Choroid plexus epithelial cell (primary cell): ENCODE results near the gene CDKN2AIP.

Experiments
- DNase-seq: peaks from one replicate; pipeline ENCODE4 v3.0.0-alpha.2; 2010; ENCODE audit warnings: low read depth
- H3K4me3 ChIP-seq: 2 replicates; pipeline ENCODE4 v1.5.1; 2011; ENCODE audit warnings: low read depth, mild to moderate bottlenecking, control low read depth, low read length, moderate library complexity
- TF ChIP-seq, protein P1 (sequence below): conservative IDR thresholded peaks from 2 replicates; pipeline ENCODE4 v1.5.1; 2011; ENCODE audit warnings: low read depth, mild to moderate bottlenecking, control low read depth, inconsistent platforms, low read length, moderate library complexity

CDKN2AIP gene

DNA sequence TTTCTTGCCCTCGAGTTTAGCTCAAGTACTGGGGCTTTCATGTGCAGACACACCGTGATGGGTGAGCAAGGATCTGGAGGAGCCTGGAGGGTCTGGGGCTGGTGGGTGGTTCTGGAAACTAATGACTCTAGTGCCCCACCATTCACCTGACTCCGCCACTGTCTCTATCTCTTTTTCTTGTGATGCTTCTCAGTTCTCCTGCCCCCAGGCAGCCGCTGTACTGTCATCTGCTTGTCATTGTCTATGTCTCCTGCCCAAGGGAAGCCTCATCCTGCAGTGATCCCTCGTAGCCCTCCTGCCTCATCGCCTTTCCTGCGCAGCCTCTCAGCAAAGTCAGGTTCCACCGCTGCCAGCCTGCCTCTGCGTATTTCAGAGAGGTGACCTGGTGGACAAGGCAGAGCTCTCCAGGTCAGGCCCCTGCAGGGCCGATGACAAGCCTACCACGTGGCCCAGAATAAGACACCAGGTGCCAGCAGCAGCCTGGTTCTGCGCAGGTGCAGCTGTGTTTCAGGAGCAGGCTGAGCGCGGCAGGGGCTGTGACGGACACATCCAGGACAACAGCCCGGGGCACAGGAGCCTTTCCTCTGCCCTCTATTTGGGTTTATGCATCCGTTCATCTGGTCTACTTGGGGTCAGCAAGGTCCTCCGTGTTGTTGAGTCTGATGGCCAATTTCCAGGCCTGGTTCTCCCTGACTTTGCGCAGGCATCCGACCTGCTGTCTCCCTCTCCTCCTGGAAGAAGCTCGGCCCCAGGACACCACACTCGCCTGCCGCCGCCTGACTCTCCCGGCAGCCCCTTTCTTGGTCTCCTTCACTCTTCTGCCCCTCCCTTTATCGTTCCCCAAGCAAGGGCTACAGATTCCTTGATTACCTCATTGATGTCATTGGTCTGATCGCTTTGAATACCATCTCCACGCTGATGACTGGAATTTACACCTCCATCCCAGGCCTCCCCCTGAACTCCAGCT is 30.9 kb upstream of the CDKN2AIP start:
- DNase-seq = no peak
- no peak overlapping the region for H3K4me3 ChIP-seq
- TF ChIP-seq, protein P1, sequence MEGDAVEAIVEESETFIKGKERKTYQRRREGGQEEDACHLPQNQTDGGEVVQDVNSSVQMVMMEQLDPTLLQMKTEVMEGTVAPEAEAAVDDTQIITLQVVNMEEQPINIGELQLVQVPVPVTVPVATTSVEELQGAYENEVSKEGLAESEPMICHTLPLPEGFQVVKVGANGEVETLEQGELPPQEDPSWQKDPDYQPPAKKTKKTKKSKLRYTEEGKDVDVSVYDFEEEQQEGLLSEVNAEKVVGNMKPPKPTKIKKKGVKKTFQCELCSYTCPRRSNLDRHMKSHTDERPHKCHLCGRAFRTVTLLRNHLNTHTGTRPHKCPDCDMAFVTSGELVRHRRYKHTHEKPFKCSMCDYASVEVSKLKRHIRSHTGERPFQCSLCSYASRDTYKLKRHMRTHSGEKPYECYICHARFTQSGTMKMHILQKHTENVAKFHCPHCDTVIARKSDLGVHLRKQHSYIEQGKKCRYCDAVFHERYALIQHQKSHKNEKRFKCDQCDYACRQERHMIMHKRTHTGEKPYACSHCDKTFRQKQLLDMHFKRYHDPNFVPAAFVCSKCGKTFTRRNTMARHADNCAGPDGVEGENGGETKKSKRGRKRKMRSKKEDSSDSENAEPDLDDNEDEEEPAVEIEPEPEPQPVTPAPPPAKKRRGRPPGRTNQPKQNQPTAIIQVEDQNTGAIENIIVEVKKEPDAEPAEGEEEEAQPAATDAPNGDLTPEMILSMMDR = no peak

DNA sequence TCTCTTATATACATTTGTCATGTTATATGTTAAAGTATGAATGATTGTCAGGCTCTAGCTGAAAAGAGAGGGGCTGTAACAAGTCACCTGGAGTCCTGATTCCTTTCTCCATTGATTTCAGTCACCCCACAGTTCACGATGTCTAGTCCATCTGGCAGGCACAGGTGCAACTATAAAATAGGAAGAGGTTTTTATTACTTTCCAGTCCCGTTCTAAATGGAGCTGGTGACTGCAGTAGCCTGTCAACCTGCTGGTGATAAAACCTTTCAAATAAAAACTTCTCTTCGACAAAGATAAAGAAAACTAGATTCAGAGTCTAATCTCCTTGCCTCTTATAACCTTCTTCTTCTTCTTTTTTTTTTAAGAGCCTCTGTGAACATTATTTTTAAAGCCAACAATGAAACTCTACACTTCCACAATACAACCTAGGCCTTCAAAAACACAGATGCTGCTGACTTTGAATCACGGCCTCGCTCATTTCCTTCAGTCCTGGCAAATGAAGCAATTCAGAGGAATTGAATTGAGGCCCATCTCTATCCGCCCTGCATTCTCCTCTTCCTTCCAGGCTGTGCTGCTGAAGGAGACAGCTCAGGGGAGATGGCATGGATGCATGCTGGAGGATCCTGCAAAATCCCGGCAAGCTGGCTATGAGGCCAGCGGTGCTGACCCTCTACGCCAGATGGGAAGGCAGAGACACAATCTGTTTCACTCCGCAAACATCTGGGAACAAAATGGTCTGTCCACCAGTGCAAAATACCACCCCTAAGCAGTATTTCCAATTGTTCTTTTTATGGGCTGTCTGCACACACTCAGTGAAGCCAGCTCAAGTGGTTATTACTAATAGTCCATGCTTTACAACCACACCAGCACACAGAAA is 27.3 kb upstream of the CDKN2AIP start:
- H3K4me3 ChIP-seq = no peak overlapping the region
- TF ChIP-seq, protein P1 = no peak
- DNase-seq = no peak

DNA sequence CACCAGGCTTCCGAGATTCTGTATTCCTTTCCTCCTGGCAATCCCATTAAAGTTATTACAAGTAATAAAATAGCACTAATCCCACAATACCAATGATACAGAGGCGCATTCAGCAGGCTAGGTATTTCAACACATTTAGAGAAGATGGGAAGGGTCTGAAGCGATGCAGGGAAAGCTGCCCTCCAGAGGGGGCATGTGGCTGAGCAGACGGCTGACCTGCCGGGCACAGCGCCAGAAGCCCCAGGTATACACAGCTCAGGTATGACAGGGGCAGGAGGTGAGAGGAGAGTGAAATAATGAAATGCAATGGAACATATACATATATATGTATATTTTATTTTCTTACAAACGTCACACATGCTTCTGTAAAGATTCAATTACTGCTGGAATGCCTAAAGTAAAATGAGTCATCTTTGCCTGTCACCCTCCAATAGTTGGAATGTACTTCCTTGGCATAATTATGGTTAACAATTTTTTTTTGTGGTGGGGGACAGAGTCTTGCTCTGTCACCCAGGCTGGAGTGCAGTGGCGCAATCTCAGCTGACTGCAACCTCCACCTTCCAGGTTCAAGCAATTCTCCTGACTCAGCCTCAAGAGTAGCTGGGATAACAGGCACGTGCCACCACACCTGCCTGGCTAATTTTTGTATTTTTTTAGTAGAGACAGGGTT is 21.3 kb upstream of the CDKN2AIP start:
- H3K4me3 ChIP-seq = no peak overlapping the region
- TF ChIP-seq, protein P1 = no peak
- DNase-seq = peak; percentile 46

DNA sequence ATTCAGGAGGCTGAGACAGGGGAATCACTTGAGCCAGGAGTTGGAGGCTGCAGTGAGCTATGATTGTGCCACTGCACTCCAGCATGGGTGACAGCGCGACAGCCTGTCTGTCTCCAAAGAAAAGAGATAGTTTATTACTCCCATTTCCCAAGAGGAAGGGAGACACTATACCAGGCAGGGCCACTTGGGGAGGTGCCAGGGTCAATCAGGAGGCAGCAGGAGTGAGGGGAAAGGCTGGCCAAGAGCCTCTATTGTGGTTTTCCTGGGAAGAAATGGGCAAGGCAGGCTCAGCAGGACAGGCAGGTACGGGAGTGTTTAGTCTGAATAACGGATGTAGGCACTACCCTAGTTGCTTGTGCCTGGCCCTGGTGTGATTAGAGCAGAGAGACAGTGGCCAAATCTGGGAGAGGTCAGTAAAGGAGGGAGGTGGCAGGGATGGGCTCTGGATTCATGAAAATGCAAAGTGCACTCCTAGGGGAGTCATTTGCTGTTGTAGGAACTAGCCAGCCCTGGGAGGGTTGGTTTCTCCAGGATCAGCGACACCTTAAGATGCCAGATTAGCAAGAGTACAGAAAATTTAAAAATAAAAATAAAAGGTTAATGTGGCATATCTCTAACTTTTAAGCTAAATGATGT is 20.2 kb upstream of the CDKN2AIP start:
- TF ChIP-seq, protein P1 = no peak
- no peak for DNase-seq
- H3K4me3 ChIP-seq = no peak overlapping the region

DNA sequence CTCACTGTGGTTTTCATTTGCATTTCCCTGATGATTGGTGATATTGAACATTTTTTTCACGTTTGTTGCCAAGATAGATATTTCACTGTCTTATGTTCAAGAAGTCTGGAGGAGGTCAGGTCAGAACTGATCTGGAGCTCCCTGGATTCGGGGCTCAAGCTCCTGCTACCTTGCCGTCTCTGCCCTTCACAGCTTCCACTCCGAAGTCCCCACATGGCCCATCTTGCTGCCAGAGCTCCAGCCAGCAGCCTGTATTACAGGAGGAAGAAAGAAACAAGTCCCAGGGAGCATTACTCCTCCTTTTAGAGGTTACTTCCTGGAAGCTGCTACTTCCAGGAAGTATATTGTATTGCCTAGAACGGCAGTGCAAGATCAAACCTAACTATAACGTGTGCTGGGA is 17.9 kb upstream of the CDKN2AIP start:
- TF ChIP-seq, protein P1 = no peak
- H3K4me3 ChIP-seq = no peak overlapping the region
- no peak for DNase-seq

DNA sequence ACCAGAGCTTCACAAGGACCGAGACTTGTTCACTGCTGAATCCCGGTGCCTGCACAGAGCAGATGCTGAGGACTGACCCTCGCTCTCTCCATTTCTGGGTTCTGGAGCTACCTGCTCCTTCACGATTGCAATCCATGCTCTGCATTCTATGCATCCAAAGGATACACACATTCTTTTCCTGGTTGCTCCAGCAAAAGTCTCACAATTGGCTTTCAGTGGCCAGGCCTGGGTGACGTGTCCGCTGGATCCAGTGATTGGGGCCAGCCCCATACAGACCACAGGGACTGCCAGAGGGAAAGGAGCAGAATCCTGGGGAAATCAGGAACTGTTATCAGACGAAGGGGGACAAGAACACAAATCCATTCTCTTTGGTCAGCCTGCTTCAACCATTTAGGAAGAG is 14.9 kb upstream of the CDKN2AIP start:
- no peak for DNase-seq
- TF ChIP-seq, protein P1 = no peak
- no peak overlapping the region for H3K4me3 ChIP-seq
